ENCODE results near the gene TEX9.

Gene TEX9

DNA sequence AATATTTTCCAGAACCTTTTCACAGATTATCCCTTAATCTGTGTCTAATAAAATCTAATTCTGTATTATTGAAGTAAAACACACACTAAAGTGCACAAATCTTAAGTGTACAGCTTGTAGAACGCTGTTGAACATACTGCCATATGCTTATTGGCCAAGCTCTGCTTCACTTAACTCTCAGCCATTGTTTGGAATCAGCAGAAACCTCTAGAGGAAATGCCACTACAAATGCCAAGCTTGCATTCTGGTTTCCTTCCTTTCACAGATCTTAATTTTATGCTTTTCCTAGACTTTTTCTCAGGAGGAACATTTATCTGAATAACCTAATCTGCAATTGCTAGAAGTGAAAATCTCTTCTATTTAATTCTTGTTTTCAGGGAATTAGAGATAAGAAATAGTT lies 89.6 kb downstream of the TEX9 start:
- H3K4me3 Mint-ChIP-seq: no peak overlapping the region
- no peaks in the 10 kb centered on the region for H3K4me1 Mint-ChIP-seq (ENCODE audit: low read depth)
- H3K27ac Mint-ChIP-seq: no peak overlapping the region
- DNase-seq: no peak
- no peaks in the 10 kb centered on the region for H3K9me3 Mint-ChIP-seq
- H3K36me3 Mint-ChIP-seq (ENCODE audit: low read depth): no peaks in the 10 kb centered on the region
- peaks cover 36% of the 10 kb centered on the region for H3K27me3 Mint-ChIP-seq

- peaks cover 31% of the 10 kb centered on the region for H3K27me3 Mint-ChIP-seq
- DNase-seq: no peak
- H3K4me1 Mint-ChIP-seq (ENCODE audit: low read depth): no peaks in the 10 kb centered on the region
- no peak overlapping the region for H3K27ac Mint-ChIP-seq
- no peaks in the 10 kb centered on the region for H3K36me3 Mint-ChIP-seq (ENCODE audit: low read depth)
- no peaks in the 10 kb centered on the region for H3K9me3 Mint-ChIP-seq
- no peak overlapping the region for H3K4me3 Mint-ChIP-seq
These were observed 91.0 kb downstream of the TEX9 start for GRCh38 chr15:56456229-56456628.

- Mint-ChIP-seq H3K9me3 (no peaks in the 10 kb centered on the region), H3K36me3 (ENCODE audit: low read depth) (no peaks in the 10 kb centered on the region), H3K4me3 (no peak overlapping the region), H3K27me3 (peaks cover 40% of the 10 kb centered on the region), H3K27ac (no peak overlapping the region), H3K4me1 (ENCODE audit: low read depth) (peaks cover 1% of the 10 kb centered on the region)
- no peak for DNase-seq
These were observed 93.9 kb downstream of the TEX9 start for GRCh38 chr15:56459096-56459495.

- no peak for DNase-seq
- Mint-ChIP-seq H3K36me3 (ENCODE audit: low read depth) (no peaks in the 10 kb centered on the region), H3K4me3 (no peak overlapping the region), H3K9me3 (no peaks in the 10 kb centered on the region), H3K4me1 (ENCODE audit: low read depth) (peaks cover 9% of the 10 kb centered on the region), H3K27ac (no peak overlapping the region), H3K27me3 (peaks cover 49% of the 10 kb centered on the region)
These were observed 94.8 kb downstream of the TEX9 start for GRCh38 chr15:56460071-56460470.

GRCh38 chr15:56460947-56461346 lies 95.7 kb downstream of the TEX9 start:
- Mint-ChIP-seq H3K36me3 (ENCODE audit: low read depth) (no peaks in the 10 kb centered on the region), H3K9me3 (no peaks in the 10 kb centered on the region), H3K27ac (no peak overlapping the region), H3K27me3 (peaks cover 53% of the 10 kb centered on the region), H3K4me3 (no peak overlapping the region), H3K4me1 (ENCODE audit: low read depth) (peaks cover 14% of the 10 kb centered on the region)
- no peak for DNase-seq

DNA sequence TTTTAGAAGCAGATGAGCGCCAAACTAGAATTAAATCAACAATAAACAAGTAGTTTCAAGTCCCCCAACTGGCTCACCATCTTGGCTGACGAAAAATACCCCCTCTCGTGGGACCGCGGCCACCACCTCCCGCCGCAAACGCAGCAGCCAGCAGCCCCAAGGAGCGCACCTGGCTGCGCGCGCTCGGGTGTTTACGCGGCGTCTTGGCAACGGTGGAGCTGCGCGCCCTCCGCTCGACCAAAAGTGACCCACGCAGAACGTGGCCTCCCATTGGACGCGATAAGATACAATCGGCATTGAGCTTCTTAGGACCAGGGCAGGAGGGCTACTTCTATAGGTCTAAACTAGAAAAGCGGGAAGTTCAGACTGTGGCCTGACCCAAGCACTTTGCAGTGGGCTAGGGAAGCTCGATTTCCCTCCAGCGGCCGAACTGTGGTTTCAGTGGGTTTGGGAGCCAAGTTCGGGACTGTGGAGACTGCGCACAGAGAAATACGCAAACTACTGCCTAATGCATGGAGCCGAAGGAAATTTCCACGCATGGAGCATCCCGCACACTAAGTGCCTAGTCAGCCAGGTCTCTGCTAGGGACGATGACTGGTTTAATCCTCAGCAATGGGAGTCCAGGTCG lies 99.8 kb downstream of the TEX9 start, which contains the start of gene MNS1:
Gene MNS1, minus strand, starts transcription at position 245 of the 628 bp plus-strand sequence. Its CDS starts 165 bp downstream, at position 80.
- H3K4me3 Mint-ChIP-seq: peak within 1 kb of the TSS; percentile 82
- peaks cover 32% of the 10 kb centered on the region for H3K27me3 Mint-ChIP-seq
- H3K27ac Mint-ChIP-seq: peak within 1 kb of the TSS; percentile 81
- H3K4me1 Mint-ChIP-seq (ENCODE audit: low read depth): peaks cover 29% of the 10 kb centered on the region
- peak; percentile 76 for DNase-seq
- no peaks in the 10 kb centered on the region for H3K36me3 Mint-ChIP-seq (ENCODE audit: low read depth)
- no peaks in the 10 kb centered on the region for H3K9me3 Mint-ChIP-seq

GRCh38 chr15:56467616-56468015 lies 102.4 kb downstream of the TEX9 start:
- H3K9me3 Mint-ChIP-seq: no peaks in the 10 kb centered on the region

GRCh38 chr15:56468401-56468800 lies 103.2 kb downstream of the TEX9 start:
- H3K36me3 Mint-ChIP-seq (ENCODE audit: low read depth): no peaks in the 10 kb centered on the region
- H3K27me3 Mint-ChIP-seq: peaks cover 26% of the 10 kb centered on the region
- no peak for DNase-seq
- H3K4me1 Mint-ChIP-seq (ENCODE audit: low read depth): peaks cover 29% of the 10 kb centered on the region
- H3K4me3 Mint-ChIP-seq: peak overlapping the region; percentile 63
- no peaks in the 10 kb centered on the region for H3K9me3 Mint-ChIP-seq
- H3K27ac Mint-ChIP-seq: no peak overlapping the region

More at GRCh38 chr15:56467616-56468015, 102.4 kb downstream of the TEX9 start:
- H3K27me3 Mint-ChIP-seq: peaks cover 29% of the 10 kb centered on the region
- H3K36me3 Mint-ChIP-seq (ENCODE audit: low read depth): no peaks in the 10 kb centered on the region
- DNase-seq: no peak
- no peak overlapping the region for H3K4me3 Mint-ChIP-seq
- no peak overlapping the region for H3K27ac Mint-ChIP-seq
- H3K4me1 Mint-ChIP-seq (ENCODE audit: low read depth): peaks cover 29% of the 10 kb centered on the region

- no peak overlapping the region for H3K4me3 Mint-ChIP-seq
- no peaks in the 10 kb centered on the region for H3K9me3 Mint-ChIP-seq
- DNase-seq: no peak
- peaks cover 16% of the 10 kb centered on the region for H3K27me3 Mint-ChIP-seq
- H3K36me3 Mint-ChIP-seq (ENCODE audit: low read depth): no peaks in the 10 kb centered on the region
- no peak overlapping the region for H3K27ac Mint-ChIP-seq
- peaks cover 26% of the 10 kb centered on the region for H3K4me1 Mint-ChIP-seq (ENCODE audit: low read depth)
These were observed 104.3 kb downstream of the TEX9 start for GRCh38 chr15:56469483-56469882.

- no peak for DNase-seq
- no peak overlapping the region for H3K4me3 Mint-ChIP-seq
- H3K27ac Mint-ChIP-seq: no peak overlapping the region
- H3K27me3 Mint-ChIP-seq: no peaks in the 10 kb centered on the region
- H3K9me3 Mint-ChIP-seq: no peaks in the 10 kb centered on the region
- H3K36me3 Mint-ChIP-seq (ENCODE audit: low read depth): no peaks in the 10 kb centered on the region
- H3K4me1 Mint-ChIP-seq (ENCODE audit: low read depth): peaks cover 15% of the 10 kb centered on the region
These were observed 106.3 kb downstream of the TEX9 start for GRCh38 chr15:56471440-56472069.

- Mint-ChIP-seq H3K9me3 (no peaks in the 10 kb centered on the region), H3K27me3 (no peaks in the 10 kb centered on the region), H3K27ac (no peak overlapping the region), H3K4me3 (no peak overlapping the region), H3K4me1 (ENCODE audit: low read depth) (peaks cover 14% of the 10 kb centered on the region), H3K36me3 (ENCODE audit: low read depth) (no peaks in the 10 kb centered on the region)
- DNase-seq: no peak
These were observed 107.1 kb downstream of the TEX9 start for GRCh38 chr15:56472278-56472677.

DNA sequence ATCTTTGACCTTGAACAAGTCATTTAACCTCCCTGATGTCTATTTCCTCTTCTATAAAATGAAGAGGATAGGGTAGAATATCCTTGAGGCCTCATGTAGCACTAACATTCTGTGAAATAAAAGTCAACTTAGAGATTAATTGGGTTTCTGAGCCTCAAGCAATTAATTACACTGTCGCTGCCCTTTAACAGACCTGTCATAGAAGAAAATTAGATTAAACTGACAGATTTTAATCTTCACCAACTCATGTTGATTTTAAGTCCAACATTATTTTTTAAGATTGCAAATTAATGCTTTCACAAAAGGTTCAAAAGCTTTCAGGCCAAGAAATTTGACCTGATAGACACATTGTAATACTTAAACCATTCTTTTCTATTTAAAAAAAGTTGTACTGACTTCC lies 107.8 kb downstream of the TEX9 start:
- H3K4me1 Mint-ChIP-seq (ENCODE audit: low read depth): peaks cover 9% of the 10 kb centered on the region
- H3K27ac Mint-ChIP-seq: no peak overlapping the region
- H3K4me3 Mint-ChIP-seq: no peak overlapping the region
- H3K9me3 Mint-ChIP-seq: no peaks in the 10 kb centered on the region
- no peaks in the 10 kb centered on the region for H3K36me3 Mint-ChIP-seq (ENCODE audit: low read depth)
- H3K27me3 Mint-ChIP-seq: peaks cover 1% of the 10 kb centered on the region
- DNase-seq: no peak

DNA sequence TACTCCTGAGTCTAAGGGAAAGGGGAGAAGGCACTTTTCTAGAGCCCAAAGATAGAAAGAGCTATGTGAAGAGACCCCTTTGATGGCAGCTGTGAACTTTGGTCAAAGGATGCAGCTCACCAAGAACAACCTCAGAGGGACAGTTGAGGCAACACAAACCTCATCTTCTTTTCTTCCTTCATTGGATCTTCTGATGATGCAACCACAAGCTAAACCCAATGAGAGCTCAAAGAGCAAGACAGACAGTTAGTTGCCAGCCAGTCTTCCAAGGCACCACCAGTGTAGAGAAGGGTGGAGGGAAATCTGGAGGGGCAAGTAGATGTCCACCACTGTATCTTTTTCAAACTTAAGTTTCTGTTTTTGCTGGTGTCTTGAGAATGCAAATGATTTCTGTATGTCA lies 110.1 kb downstream of the TEX9 start:
- DNase-seq: no peak
- Mint-ChIP-seq H3K27ac (no peak overlapping the region), H3K4me3 (no peak overlapping the region), H3K4me1 (ENCODE audit: low read depth) (no peaks in the 10 kb centered on the region), H3K36me3 (ENCODE audit: low read depth) (no peaks in the 10 kb centered on the region), H3K27me3 (peaks cover 13% of the 10 kb centered on the region), H3K9me3 (peaks cover 4% of the 10 kb centered on the region)

Measured in activated T-cell treated with anti-CD3 and anti-CD28 coated beads, Interleukin-2, amount 50 U/mL, for 24 hours (primary cell).